ENCODE measurements around the gene SLC35E1. TPM values are rescaled to one million over a fixed set of nuclear protein-coding genes. Genes with fewer than 3 reads are reported as not detected.
A peak's percentile ranks its signal among the peaks of the same experiment; 100 is the strongest.

SLC35E1 gene
- total RNA-seq, 1 experiment from 2014 or later, result 36.3 TPM

DNA sequence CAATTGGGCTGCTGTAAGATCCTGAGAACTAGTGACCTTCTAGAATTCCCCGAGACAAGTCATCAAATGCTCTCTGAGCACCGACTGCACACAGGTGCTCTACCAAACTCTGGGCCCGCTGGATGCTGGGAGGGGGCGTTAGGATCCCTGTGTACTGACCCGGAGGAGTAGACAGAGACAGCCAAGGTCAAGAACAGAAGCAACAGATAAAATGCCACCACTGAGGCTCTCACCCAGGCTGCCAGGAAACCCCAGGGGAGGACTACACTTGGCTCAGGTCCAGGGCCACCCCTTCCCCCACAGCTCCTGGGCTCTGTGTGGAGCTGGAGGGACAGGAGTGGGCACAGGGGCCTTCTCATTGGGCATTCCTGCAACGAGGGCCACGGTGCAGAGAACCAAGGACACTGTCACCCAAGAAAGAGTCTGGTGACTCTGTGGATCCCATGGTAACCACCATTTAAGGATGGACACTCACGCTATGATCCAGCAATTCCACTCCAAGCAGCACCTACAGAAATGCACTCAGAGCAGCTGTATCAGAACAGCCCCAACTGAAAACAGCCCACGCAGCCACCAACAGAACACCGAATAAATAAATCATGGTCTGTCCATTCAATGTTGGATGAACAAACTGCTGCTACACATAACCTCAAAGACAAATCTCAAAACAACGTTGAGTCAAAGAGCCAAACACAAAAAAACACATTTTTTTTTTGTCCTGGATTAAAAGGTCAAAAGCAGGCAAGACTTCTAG lies 16.8 kb upstream of the SLC35E1 start:
- TF ChIP-seq, protein P1, sequence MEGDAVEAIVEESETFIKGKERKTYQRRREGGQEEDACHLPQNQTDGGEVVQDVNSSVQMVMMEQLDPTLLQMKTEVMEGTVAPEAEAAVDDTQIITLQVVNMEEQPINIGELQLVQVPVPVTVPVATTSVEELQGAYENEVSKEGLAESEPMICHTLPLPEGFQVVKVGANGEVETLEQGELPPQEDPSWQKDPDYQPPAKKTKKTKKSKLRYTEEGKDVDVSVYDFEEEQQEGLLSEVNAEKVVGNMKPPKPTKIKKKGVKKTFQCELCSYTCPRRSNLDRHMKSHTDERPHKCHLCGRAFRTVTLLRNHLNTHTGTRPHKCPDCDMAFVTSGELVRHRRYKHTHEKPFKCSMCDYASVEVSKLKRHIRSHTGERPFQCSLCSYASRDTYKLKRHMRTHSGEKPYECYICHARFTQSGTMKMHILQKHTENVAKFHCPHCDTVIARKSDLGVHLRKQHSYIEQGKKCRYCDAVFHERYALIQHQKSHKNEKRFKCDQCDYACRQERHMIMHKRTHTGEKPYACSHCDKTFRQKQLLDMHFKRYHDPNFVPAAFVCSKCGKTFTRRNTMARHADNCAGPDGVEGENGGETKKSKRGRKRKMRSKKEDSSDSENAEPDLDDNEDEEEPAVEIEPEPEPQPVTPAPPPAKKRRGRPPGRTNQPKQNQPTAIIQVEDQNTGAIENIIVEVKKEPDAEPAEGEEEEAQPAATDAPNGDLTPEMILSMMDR (conservative IDR thresholded peaks at IDR 0.05; ENCODE audit: low read depth, low read length), result no peak
- TF ChIP-seq EZH2 (IDR thresholded peaks at IDR 0.05; ENCODE audit: borderline replicate concordance, low read depth, low read length, poor library complexity, severe bottlenecking), result no peak
- peak overlapping the region; percentile 61 for H3K27ac ChIP-seq (ENCODE audit: low read depth, low read length, poor library complexity, severe bottlenecking)
- no peak overlapping the region for H3K4me3 ChIP-seq (ENCODE audit: low read depth, low read length, poor library complexity, severe bottlenecking)
- POLR2A ChIA-PET (ENCODE audit: low non-redundant PET), result no interaction called here
- no peaks in the 10 kb centered on the region for H3K9me3 ChIP-seq (ENCODE audit: low read depth, low read length, poor library complexity, severe bottlenecking)
- no peaks in the 10 kb centered on the region for H3K27me3 ChIP-seq (replicated peaks; ENCODE audit: insufficient read depth, low read depth, low read length, poor library complexity)
- CTCF ChIA-PET, result no interaction called here
- DNase-seq (ENCODE audit: low spot score), result no peak
- H3K36me3 ChIP-seq (ENCODE audit: insufficient read depth, low read length, poor library complexity, severe bottlenecking), result no peaks in the 10 kb centered on the region
- BruUV-seq (replicated peaks), result no TSS peak
- H3K4me1 ChIP-seq (ENCODE audit: insufficient read depth, low read length, poor library complexity, severe bottlenecking), result peaks cover 60% of the 10 kb centered on the region
- intact Hi-C loops (cut with micrococcal nuclease; ENCODE audit: unreplicated experiment), result no loop called here

DNA sequence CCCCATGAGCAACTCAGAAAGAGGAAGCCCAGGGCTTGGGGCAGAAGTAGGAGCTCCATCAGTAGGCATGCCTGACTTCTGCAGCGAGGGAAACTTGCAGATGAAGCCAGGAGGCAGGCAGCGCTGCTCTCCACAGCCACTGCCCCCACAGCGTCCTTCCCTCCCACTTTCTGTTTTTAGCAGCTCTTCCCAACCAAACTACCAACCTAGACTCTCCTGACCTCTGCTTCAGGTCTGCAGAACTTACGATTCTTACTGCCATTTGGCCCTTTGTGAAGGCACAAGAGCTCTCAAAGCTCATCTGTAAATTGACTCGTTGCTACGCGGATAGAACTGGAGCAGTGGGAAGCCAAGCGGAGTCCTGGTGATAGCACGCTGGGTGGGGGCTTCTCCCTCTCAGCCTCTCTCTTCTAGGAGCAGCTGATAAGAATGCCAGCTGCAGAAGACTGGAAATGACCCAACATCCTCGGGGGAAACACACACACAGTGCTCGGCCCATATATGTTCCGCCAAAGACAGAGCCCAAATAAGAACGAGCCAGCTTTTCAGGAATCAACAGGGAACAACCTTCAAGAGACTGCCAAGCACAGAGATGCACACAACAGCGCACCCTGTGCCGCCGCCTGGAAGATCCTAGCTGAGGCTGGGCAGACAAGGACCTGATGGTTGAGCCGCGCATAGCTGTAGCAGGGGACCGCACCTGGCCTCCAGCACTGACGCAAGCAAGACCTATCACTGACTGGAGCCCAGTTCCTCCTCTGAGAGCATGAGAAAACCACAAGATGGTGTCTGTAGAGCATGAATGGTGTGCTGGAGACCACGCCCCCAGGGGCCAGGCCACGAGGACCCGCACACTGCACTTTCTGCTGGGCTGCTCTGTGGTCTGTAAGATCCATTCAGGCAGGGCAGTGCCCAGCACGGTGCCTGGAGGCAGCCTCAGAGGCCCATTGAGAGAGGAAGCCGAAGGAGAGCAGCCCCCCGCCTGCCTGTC lies 15.9 kb upstream of the SLC35E1 start:
- H3K9me3 ChIP-seq (ENCODE audit: low read depth, low read length, poor library complexity, severe bottlenecking), result no peaks in the 10 kb centered on the region
- no peak overlapping the region for H3K4me3 ChIP-seq (ENCODE audit: low read depth, low read length, poor library complexity, severe bottlenecking)
- ChIA-PET CTCF (no interaction called here), POLR2A (ENCODE audit: low non-redundant PET) (no interaction called here)
- no peaks in the 10 kb centered on the region for H3K27me3 ChIP-seq (replicated peaks; ENCODE audit: insufficient read depth, low read depth, low read length, poor library complexity)
- H3K4me1 ChIP-seq (ENCODE audit: insufficient read depth, low read length, poor library complexity, severe bottlenecking), result peaks cover 69% of the 10 kb centered on the region
- DNase-seq (ENCODE audit: low spot score), result no peak
- TF ChIP-seq EZH2 (IDR thresholded peaks at IDR 0.05; ENCODE audit: borderline replicate concordance, low read depth, low read length, poor library complexity, severe bottlenecking), result no peak
- TF ChIP-seq, protein P1 (conservative IDR thresholded peaks at IDR 0.05; ENCODE audit: low read depth, low read length), result no peak
- peak overlapping the region; percentile 61 for H3K27ac ChIP-seq (ENCODE audit: low read depth, low read length, poor library complexity, severe bottlenecking)
- no peaks in the 10 kb centered on the region for H3K36me3 ChIP-seq (ENCODE audit: insufficient read depth, low read length, poor library complexity, severe bottlenecking)
- no TSS peak for BruUV-seq (replicated peaks)
- intact Hi-C loops (cut with micrococcal nuclease; ENCODE audit: unreplicated experiment), result no loop called here

DNA sequence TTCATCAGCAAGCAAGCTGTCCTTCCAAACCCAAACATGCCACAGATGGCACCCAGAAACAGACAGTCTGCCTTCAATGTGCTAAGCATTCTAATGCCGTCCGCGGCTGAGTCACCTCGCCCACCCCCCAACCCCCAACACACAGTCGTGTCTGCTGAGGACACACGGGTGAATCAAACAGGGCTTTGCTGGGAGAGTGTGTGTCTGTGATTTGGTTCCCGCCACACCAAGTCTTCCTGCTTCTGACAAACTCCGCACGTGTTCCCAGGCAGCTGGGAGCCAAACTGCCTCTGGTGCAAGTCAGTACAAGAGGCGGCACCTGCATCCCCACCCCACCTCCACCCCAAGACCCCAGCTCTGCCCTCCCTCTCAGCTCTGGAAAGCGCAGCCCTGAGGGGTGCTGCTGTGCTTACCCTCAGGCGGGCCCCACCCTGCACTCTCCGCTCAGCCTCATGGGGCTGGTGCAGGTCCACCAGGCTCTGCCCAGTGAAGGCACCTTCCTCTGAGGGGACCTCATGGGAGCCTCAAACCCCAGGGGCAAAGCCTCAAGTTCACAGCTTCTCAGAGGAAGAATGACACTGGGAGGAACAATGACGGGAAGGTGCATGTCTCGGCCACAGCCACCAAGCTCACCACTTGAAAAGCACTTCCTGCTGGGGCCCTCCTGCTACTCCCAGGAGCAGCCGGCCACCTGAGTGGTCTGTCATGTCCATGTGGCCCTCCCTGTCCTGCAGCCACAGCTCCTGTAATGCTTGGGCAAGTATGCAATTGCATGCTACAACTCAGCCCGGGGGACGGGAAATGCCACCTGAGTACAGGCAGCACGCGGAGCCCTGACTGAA lies 15.0 kb upstream of the SLC35E1 start:
- no peak for TF ChIP-seq EZH2 (IDR thresholded peaks at IDR 0.05; ENCODE audit: borderline replicate concordance, low read depth, low read length, poor library complexity, severe bottlenecking)
- TF ChIP-seq, protein P1 (conservative IDR thresholded peaks at IDR 0.05; ENCODE audit: low read depth, low read length), result no peak
- H3K9me3 ChIP-seq (ENCODE audit: low read depth, low read length, poor library complexity, severe bottlenecking), result no peaks in the 10 kb centered on the region
- H3K36me3 ChIP-seq (ENCODE audit: insufficient read depth, low read length, poor library complexity, severe bottlenecking), result no peaks in the 10 kb centered on the region
- intact Hi-C loops (cut with micrococcal nuclease; ENCODE audit: unreplicated experiment), result no loop called here
- BruUV-seq (replicated peaks), result no TSS peak
- CTCF ChIA-PET, result no interaction called here
- no peak overlapping the region for H3K4me3 ChIP-seq (ENCODE audit: low read depth, low read length, poor library complexity, severe bottlenecking)
- POLR2A ChIA-PET (ENCODE audit: low non-redundant PET), result no interaction called here
- H3K27me3 ChIP-seq (replicated peaks; ENCODE audit: insufficient read depth, low read depth, low read length, poor library complexity), result no peaks in the 10 kb centered on the region
- H3K27ac ChIP-seq (ENCODE audit: low read depth, low read length, poor library complexity, severe bottlenecking), result peak overlapping the region; percentile 52
- DNase-seq (ENCODE audit: low spot score), result no peak
- peaks cover 70% of the 10 kb centered on the region for H3K4me1 ChIP-seq (ENCODE audit: insufficient read depth, low read length, poor library complexity, severe bottlenecking)
